Loucy (cell line): Measurements from ENCODE around the gene SUOX.

Source experiments
- EZH2phosphoT487 ChIP-seq: fragments of 200-600 bp; IDR thresholded peaks from 2 replicates; pipeline ENCODE4 v1.6.1; 2018; ENCODE audit warnings: antibody characterized with exemption, mild to moderate bottlenecking, moderate library complexity, borderline replicate concordance
- TF ChIP-seq, protein P1 (sequence below): fragments of 200-600 bp; sonication (generic); conservative IDR thresholded peaks from 2 replicates; pipeline ENCODE4 v1.5.1; 2014; ENCODE audit warnings: mild to moderate bottlenecking, antibody characterized with exemption, low read length

DNA sequence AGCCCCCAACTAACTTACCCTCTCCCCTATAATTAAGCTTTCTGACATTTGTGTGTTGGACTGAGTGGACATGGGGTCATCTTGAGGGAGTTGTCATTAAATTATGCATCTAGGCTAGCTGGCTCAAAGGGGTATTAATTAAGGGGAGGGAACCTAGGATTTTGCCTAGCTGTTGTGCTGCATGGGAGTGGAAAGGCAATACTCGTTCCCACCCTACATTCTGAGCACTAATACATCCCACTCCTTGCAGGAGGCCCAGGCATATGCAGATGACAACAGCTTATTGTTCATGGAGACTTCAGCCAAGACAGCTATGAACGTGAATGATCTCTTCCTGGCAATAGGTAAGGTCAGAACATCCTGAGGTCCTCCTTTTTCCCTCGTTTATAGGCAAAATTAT, 6.0 kb upstream of the SUOX start:
- TF ChIP-seq, protein P1, sequence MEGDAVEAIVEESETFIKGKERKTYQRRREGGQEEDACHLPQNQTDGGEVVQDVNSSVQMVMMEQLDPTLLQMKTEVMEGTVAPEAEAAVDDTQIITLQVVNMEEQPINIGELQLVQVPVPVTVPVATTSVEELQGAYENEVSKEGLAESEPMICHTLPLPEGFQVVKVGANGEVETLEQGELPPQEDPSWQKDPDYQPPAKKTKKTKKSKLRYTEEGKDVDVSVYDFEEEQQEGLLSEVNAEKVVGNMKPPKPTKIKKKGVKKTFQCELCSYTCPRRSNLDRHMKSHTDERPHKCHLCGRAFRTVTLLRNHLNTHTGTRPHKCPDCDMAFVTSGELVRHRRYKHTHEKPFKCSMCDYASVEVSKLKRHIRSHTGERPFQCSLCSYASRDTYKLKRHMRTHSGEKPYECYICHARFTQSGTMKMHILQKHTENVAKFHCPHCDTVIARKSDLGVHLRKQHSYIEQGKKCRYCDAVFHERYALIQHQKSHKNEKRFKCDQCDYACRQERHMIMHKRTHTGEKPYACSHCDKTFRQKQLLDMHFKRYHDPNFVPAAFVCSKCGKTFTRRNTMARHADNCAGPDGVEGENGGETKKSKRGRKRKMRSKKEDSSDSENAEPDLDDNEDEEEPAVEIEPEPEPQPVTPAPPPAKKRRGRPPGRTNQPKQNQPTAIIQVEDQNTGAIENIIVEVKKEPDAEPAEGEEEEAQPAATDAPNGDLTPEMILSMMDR, result no peak
- no peak for TF ChIP-seq EZH2phosphoT487
